A549 (cell line): Measurements from ENCODE around the gene FAM3C.

Source experiments
- BCL3 ChIP-seq: fragments of >200 bp; sonication (Bioruptor Twin); formaldehyde crosslinking; IDR thresholded peaks from 3 replicates; pipeline ENCODE4 v1.6.1; 2016
- CEBPB ChIP-seq, 2 experiments: fragments of >200 bp in 1 of 2; sonication (Bioruptor Twin) in 1 of 2; formaldehyde crosslinking in 1 of 2; IDR thresholded peaks; 2 replicates each; pipeline ENCODE4 v1.6.1; 2012 to 2016
- CTCF ChIP-seq: fragments of >200 bp; sonication (Bioruptor Twin); formaldehyde crosslinking; IDR thresholded peaks from 3 replicates; pipeline ENCODE4 v1.5.1; 2016
- EP300 ChIP-seq, 2 experiments: fragments of >200 bp; sonication (Bioruptor Twin); formaldehyde crosslinking; IDR thresholded peaks; 2 replicates in 1 of 2; 3 replicates in 1 of 2; pipeline ENCODE4 v1.6.1; 2016 to 2017
- FOSL2 ChIP-seq, 2 experiments: fragments of 450-650 bp in 1 of 2; fragments of >200 bp in 1 of 2; sonication (Bioruptor Twin) in 1 of 2; formaldehyde crosslinking; IDR thresholded peaks; 2 replicates each; pipeline versions ENCODE4 v1.5.0 to v1.6.1; 2016 to 2020; ENCODE audit warnings: mild to moderate bottlenecking in 1 of 2, moderate library complexity in 1 of 2
- KDM1A ChIP-seq: fragments of 200-600 bp; sonication (generic); IDR thresholded peaks from 2 replicates; pipeline ENCODE4 v1.6.1; 2016; ENCODE audit warnings: low read depth, mild to moderate bottlenecking
- MAFK ChIP-seq: fragments of 450-650 bp; IDR thresholded peaks from 2 replicates; pipeline ENCODE4 v1.6.1; 2014; ENCODE audit not compliant: partially characterized antibody
- POLR2A ChIP-seq: IDR thresholded peaks from 2 replicates; pipeline ENCODE4 v1.6.1; 2012; ENCODE audit warnings: mild to moderate bottlenecking, low read length
- RNF2 ChIP-seq: fragments of 200-600 bp; sonication (generic); IDR thresholded peaks from 2 replicates; pipeline ENCODE4 v1.6.1; 2016; ENCODE audit warnings: low read depth, mild to moderate bottlenecking, antibody characterized with exemption, moderate library complexity, borderline replicate concordance
- USF2 ChIP-seq: fragments of 450-650 bp; IDR thresholded peaks from 2 replicates; pipeline ENCODE4 v1.6.1; 2014; ENCODE audit warnings: antibody characterized with exemption

DNA sequence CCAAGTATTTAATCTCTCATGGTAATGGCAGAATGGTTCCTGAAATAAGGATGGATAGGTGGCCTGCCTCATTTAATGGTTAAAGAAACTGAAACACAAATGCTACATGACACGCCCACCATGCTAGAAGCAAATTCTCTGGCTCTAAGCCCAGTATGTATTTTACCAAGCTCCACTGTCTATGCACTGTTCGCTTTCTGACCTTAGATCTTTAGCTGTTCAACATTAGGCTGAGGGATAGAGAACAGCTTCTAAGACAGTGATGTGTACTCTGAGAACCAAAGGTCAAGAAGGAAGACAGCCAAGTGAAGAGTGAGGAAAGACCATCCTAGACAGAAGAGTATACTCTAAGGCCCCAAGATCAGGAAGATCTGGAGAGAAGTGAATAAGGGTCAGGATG, 26.6 kb downstream of the FAM3C start:
- no peak for TF ChIP-seq CTCF
- TF ChIP-seq POLR2A: no peak
- TF ChIP-seq RNF2: no peak
- TF ChIP-seq BCL3: no peak
- no peak for TF ChIP-seq EP300 (IDR thresholded peaks at IDR 0.05)
- no peak for TF ChIP-seq FOSL2 (IDR thresholded peaks at IDR 0.05)
- TF ChIP-seq FOSL2 (CRISPR knock-in tag; IDR thresholded peaks at IDR 0.05): no peak
- TF ChIP-seq KDM1A: no peak
- no peak for TF ChIP-seq MAFK
- no peak for TF ChIP-seq CEBPB (IDR thresholded peaks at IDR 0.05)
- no peak for TF ChIP-seq USF2
